DMS 273 treated with DMSO at 0.1 percent for 48 hours (cell line): ENCODE data around the gene SPRTN.
A peak's percentile ranks its signal among the peaks of the same experiment; 100 is the strongest.

Experiments
- DNase-seq: peaks from one replicate; lab custom pipeline; 2025; lab: John Stamatoyannopoulos, UW

The SPRTN gene

GRCh38 chr1:231338270-231339128, at the start of gene SPRTN:
Gene SPRTN, plus strand, starts transcription at chr1:231338293. Its CDS starts 91 bp downstream, at chr1:231338384.
- DNase-seq = no peak

- DNase-seq = no peak
These were observed 42.2 kb upstream of the SPRTN start for GRCh38 chr1:231295938-231296337.

- DNase-seq = no peak
These were observed 36.1 kb upstream of the SPRTN start for GRCh38 chr1:231301990-231302389.

GRCh38 chr1:231310391-231310934, 27.6 kb upstream of the SPRTN start:
- no peak for DNase-seq

- DNase-seq = peak; percentile 45
These were observed 26.2 kb upstream of the SPRTN start for GRCh38 chr1:231311720-231312431.

GRCh38 chr1:231312432-231312788, 25.7 kb upstream of the SPRTN start:
- DNase-seq = no peak

GRCh38 chr1:231313661-231314060, 24.4 kb upstream of the SPRTN start:
- DNase-seq = no peak

- no peak for DNase-seq
These were observed 22.2 kb upstream of the SPRTN start for GRCh38 chr1:231315887-231316286.

- no peak for DNase-seq
These were observed 20.6 kb upstream of the SPRTN start for GRCh38 chr1:231317306-231318014.

- no peak for DNase-seq
These were observed 20.1 kb upstream of the SPRTN start for GRCh38 chr1:231318015-231318355.

- DNase-seq = no peak
These were observed 19.5 kb upstream of the SPRTN start for GRCh38 chr1:231318568-231318967.

- DNase-seq = no peak
These were observed 19.0 kb upstream of the SPRTN start for GRCh38 chr1:231319080-231319479.

GRCh38 chr1:231322880-231323530, 15.1 kb upstream of the SPRTN start:
- no peak for DNase-seq

- DNase-seq = no peak
These were observed 13.4 kb upstream of the SPRTN start for GRCh38 chr1:231324660-231325059.

GRCh38 chr1:231326248-231326647, 11.8 kb upstream of the SPRTN start:
- no peak for DNase-seq

GRCh38 chr1:231327617-231328016, 10.5 kb upstream of the SPRTN start:
- DNase-seq = no peak

- no peak for DNase-seq
These were observed 8.6 kb upstream of the SPRTN start for GRCh38 chr1:231329483-231329882.

- no peak for DNase-seq
These were observed 5.3 kb upstream of the SPRTN start for GRCh38 chr1:231332761-231333160.

- DNase-seq = no peak
These were observed 3.9 kb upstream of the SPRTN start for GRCh38 chr1:231334079-231334666.

- DNase-seq = no peak
These were observed 3.1 kb upstream of the SPRTN start for GRCh38 chr1:231334952-231335351.
